HCT116 (cell line): ENCODE results near the gene LMOD3. TPM values are rescaled to one million over a fixed set of nuclear protein-coding genes. Genes with fewer than 3 reads are reported as not detected.

Experiments
- ATAC-seq: fragments of 200-7000 bp; cut with Tn5 transposase; 2 replicates; pipeline ENCODE4 v1.9.1; 2020; ENCODE audit warnings: mild to moderate bottlenecking, moderate library complexity
- BruUV-seq: library from RNA; stranded (reverse); fragments of 400-500 nt; replicated peaks from 2 replicates; lab custom pipeline; 2021; lab: Mats Ljungman, UMichigan
- CTCF ChIA-PET: fragments of 300-600 bp; sonication (Branson Sonifier 250); formaldehyde crosslinking; loops from one replicate; lab custom pipeline; 2021; ENCODE audit warnings: antibody characterized with exemption; lab: Charles Lee
- POLR2A ChIA-PET: fragments of 300-600, 350-600 bp; sonication (Branson Sonifier 250); formaldehyde crosslinking; loops from one replicate; lab custom pipeline; 2021; ENCODE audit warnings: antibody characterized with exemption; lab: Charles Lee
- RAD21 ChIA-PET, 2 experiments: fragments of 300-600 bp; sonication (Branson Sonifier 250); formaldehyde crosslinking; loops; one replicate each; lab custom pipeline; 2023; ENCODE audit warnings: low total read pairs in 2 of 2; ENCODE audit not compliant: uncharacterized antibody in 2 of 2, unreplicated experiment in 2 of 2, low non-redundant PET in 1 of 2; lab: Charles Lee
- DNase-seq: peaks from one replicate; pipeline ENCODE4 v3.0.0-alpha.2; 2010; ENCODE audit warnings: low read depth, low spot score
- H2AFZ ChIP-seq: fragments of 200-600 bp; shearing (Covaris generic), sonication (generic); 2 replicates; pipeline ENCODE4 v1.6.1; 2017; ENCODE audit warnings: low read depth, mixed run types, mixed read lengths, antibody characterized with exemption, low read length; ENCODE audit not compliant: poor library complexity, severe bottlenecking
- H3K27ac ChIP-seq: 2 replicates; pipeline ENCODE4 v1.5.1; 2012; ENCODE audit warnings: low read depth, low read length
- H3K27me3 ChIP-seq: fragments of 200-600 bp; sonication (generic); 2 replicates; pipeline ENCODE4 v1.6.1; 2016; ENCODE audit warnings: mixed run types, low read length, mixed read lengths; ENCODE audit not compliant: insufficient read depth
- H3K36me3 ChIP-seq, 2 experiments: fragments of 200-500 bp in 1 of 2; fragments of 200-600 bp in 1 of 2; sonication (Bioruptor generic) in 1 of 2; sonication (generic) in 1 of 2; 2 replicates each; pipeline versions ENCODE4 v1.5.1 to v1.6.1; 2014 to 2016; ENCODE audit warnings: low read length in 2 of 2, inconsistent platforms in 1 of 2, mixed read lengths in 1 of 2, mixed run types in 1 of 2; ENCODE audit not compliant: insufficient read depth in 2 of 2, control insufficient read depth in 1 of 2
- H3K4me1 ChIP-seq, 2 experiments: fragments of 200-600 bp in 1 of 2; sonication (generic) in 1 of 2; 2 replicates each; pipeline versions ENCODE4 v1.5.1 to v1.6.1; 2012 to 2017; ENCODE audit warnings: low read length in 2 of 2, inconsistent platforms in 1 of 2, mild to moderate bottlenecking in 1 of 2, mixed read lengths in 1 of 2, mixed run types in 1 of 2, moderate library complexity in 1 of 2; ENCODE audit not compliant: insufficient read depth in 2 of 2, control insufficient read depth in 1 of 2
- H3K4me2 ChIP-seq: fragments of 200-600 bp; sonication (generic); 2 replicates; pipeline ENCODE4 v1.6.1; 2017; ENCODE audit warnings: mixed run types, low read length, mixed read lengths
- H3K4me3 ChIP-seq, 2 experiments: fragments of 200-600 bp in 1 of 2; sonication (generic) in 1 of 2; replicated peaks in 1 of 2; 2 replicates each; pipeline ENCODE4 v1.5.1; 2011 to 2016; ENCODE audit warnings: low read length in 2 of 2, control low read depth in 1 of 2, low read depth in 1 of 2, mild to moderate bottlenecking in 1 of 2, mixed read lengths in 1 of 2, mixed run types in 1 of 2
- H3K79me2 ChIP-seq: fragments of 200-600 bp; sonication (generic); 2 replicates; pipeline ENCODE4 v1.6.1; 2017; ENCODE audit warnings: mild to moderate bottlenecking, mixed run types, low read length, moderate library complexity, mixed read lengths; ENCODE audit not compliant: insufficient read depth
- H3K9ac ChIP-seq: fragments of 200-600 bp; sonication (generic); 2 replicates; pipeline ENCODE4 v1.6.1; 2016; ENCODE audit warnings: low read length, mixed read lengths
- H3K9me2 ChIP-seq: fragments of 200-600 bp; sonication (generic), shearing (Covaris generic); 2 replicates; pipeline ENCODE4 v1.6.1; 2017; ENCODE audit warnings: mixed run types, mild to moderate bottlenecking, moderate library complexity; ENCODE audit not compliant: insufficient read depth
- H3K9me3 ChIP-seq, 2 experiments: fragments of 200-500 bp in 1 of 2; fragments of 200-600 bp in 1 of 2; sonication (Bioruptor generic) in 1 of 2; sonication (generic) in 1 of 2; 2 replicates each; pipeline ENCODE4 v1.6.1; 2014 to 2017; ENCODE audit warnings: low read length in 2 of 2, mixed read lengths in 2 of 2, inconsistent platforms in 1 of 2, low read depth in 1 of 2, mild to moderate bottlenecking in 1 of 2, mixed run types in 1 of 2, moderate library complexity in 1 of 2; ENCODE audit not compliant: control insufficient read depth in 1 of 2, insufficient read depth in 1 of 2
- H4K20me1 ChIP-seq: fragments of 200-600 bp; sonication (generic), shearing (Covaris generic); 2 replicates; pipeline ENCODE4 v1.6.1; 2017; ENCODE audit warnings: mixed run types, mild to moderate bottlenecking, moderate library complexity; ENCODE audit not compliant: insufficient read depth
- CBX3 ChIP-seq: IDR thresholded peaks from 2 replicates; pipeline ENCODE4 v1.6.1; 2012; ENCODE audit warnings: low read depth
- CEBPB ChIP-seq: IDR thresholded peaks from 2 replicates; pipeline ENCODE4 v1.6.1; 2012; ENCODE audit warnings: low read depth
- EGR1 ChIP-seq: IDR thresholded peaks from 2 replicates; pipeline ENCODE4 v1.6.1; 2012; ENCODE audit warnings: low read depth
- ELF1 ChIP-seq: IDR thresholded peaks from 2 replicates; pipeline ENCODE4 v1.6.1; 2012; ENCODE audit warnings: low read depth, borderline replicate concordance
- EZH2 ChIP-seq: fragments of 200-600 bp; sonication (generic); IDR thresholded peaks from 2 replicates; pipeline ENCODE4 v1.6.1; 2017; ENCODE audit warnings: antibody characterized with exemption, mixed run types
- EZH2phosphoT487 ChIP-seq: fragments of 200-600 bp; IDR thresholded peaks from 2 replicates; pipeline ENCODE4 v1.6.1; 2018; ENCODE audit warnings: antibody characterized with exemption, borderline replicate concordance
- FOSL1 ChIP-seq: IDR thresholded peaks from 2 replicates; pipeline ENCODE4 v1.6.1; 2012; ENCODE audit warnings: low read depth
- JUND ChIP-seq: IDR thresholded peaks from 2 replicates; pipeline ENCODE4 v1.6.1; 2012
- POLR2A ChIP-seq: IDR thresholded peaks from 2 replicates; pipeline ENCODE4 v1.7.0; 2011; ENCODE audit warnings: borderline replicate concordance; ENCODE audit not compliant: insufficient read depth, insufficient read length; ENCODE audit errors: extremely low read depth
- POLR2AphosphoS5 ChIP-seq: IDR thresholded peaks from 2 replicates; pipeline ENCODE4 v1.6.1; 2011; ENCODE audit warnings: mild to moderate bottlenecking, low read depth, low read length, moderate library complexity
- RAD21 ChIP-seq: IDR thresholded peaks from 2 replicates; pipeline ENCODE4 v1.6.1; 2012; ENCODE audit warnings: low read depth, mild to moderate bottlenecking
- SIN3A ChIP-seq: IDR thresholded peaks from 2 replicates; pipeline ENCODE4 v1.6.1; 2012; ENCODE audit warnings: low read depth
- SP1 ChIP-seq: IDR thresholded peaks from 2 replicates; pipeline ENCODE4 v1.6.1; 2012; ENCODE audit warnings: low read depth
- SRF ChIP-seq: IDR thresholded peaks from 2 replicates; pipeline ENCODE4 v1.6.1; 2012; ENCODE audit warnings: low read depth
- TCF7L2 ChIP-seq: IDR thresholded peaks from 2 replicates; pipeline ENCODE4 v1.7.0; 2011; ENCODE audit warnings: borderline replicate concordance, inconsistent platforms; ENCODE audit not compliant: insufficient read depth, insufficient read length; ENCODE audit errors: extremely low read depth
- YY1 ChIP-seq: IDR thresholded peaks from 2 replicates; pipeline ENCODE4 v1.6.1; 2011; ENCODE audit warnings: low read length, low read depth, moderate library complexity, mild to moderate bottlenecking; ENCODE audit not compliant: insufficient replicate concordance; ENCODE audit errors: extremely low read depth
- ZFX ChIP-seq: fragments of 450-650 bp; IDR thresholded peaks from 2 replicates; pipeline ENCODE4 v1.6.1; 2017
- ZNF274 ChIP-seq: fragments of 200-500 bp; sonication (Bioruptor generic); IDR thresholded peaks from 2 replicates; pipeline ENCODE4 v1.6.1; 2014; ENCODE audit warnings: mild to moderate bottlenecking, low read depth, low read length, inconsistent platforms
- intact Hi-C: fragments of 100-400 bp; cut with micrococcal nuclease; formaldehyde crosslinking; loops from 2 replicates; pipeline ENCODE4 v1.10.0; 2022
- total RNA-seq: library from RNA; stranded (reverse); gene quantifications from one replicate; pipeline ENCODE4 v1.2.1, GENCODE V29; 2021; ENCODE audit not compliant: unreplicated experiment
- TF ChIP-seq, protein P1 (sequence below): IDR thresholded peaks from 2 replicates; pipeline ENCODE4 v1.6.1; 2012
- TF ChIP-seq, protein P2 (sequence below): IDR thresholded peaks from 2 replicates; pipeline ENCODE4 v1.6.1; 2011; ENCODE audit warnings: mild to moderate bottlenecking, low read length, moderate library complexity; ENCODE audit not compliant: insufficient replicate concordance; ENCODE audit errors: extremely low read depth
- TF ChIP-seq, protein P3 (sequence below), 3 experiments: fragments of 200-600 bp in 1 of 3; sonication (generic) in 1 of 3; IDR thresholded peaks in 2 of 3; conservative IDR thresholded peaks in 1 of 3; 2 replicates each; pipeline ENCODE4 v1.5.1; 2012 to 2017; ENCODE audit warnings: low read depth in 2 of 3, low read length in 2 of 3, antibody characterized with exemption in 1 of 3, borderline replicate concordance in 1 of 3, control low read depth in 1 of 3, mild to moderate bottlenecking in 1 of 3, mixed read lengths in 1 of 3, mixed run types in 1 of 3, moderate library complexity in 1 of 3; ENCODE audit not compliant: insufficient read depth in 1 of 3
- TF ChIP-seq, protein P4 (sequence below): IDR thresholded peaks from 2 replicates; pipeline ENCODE4 v1.6.1; 2012

The LMOD3 gene
- total RNA-seq, 1 experiment from 2014 or later: not detected

DNA sequence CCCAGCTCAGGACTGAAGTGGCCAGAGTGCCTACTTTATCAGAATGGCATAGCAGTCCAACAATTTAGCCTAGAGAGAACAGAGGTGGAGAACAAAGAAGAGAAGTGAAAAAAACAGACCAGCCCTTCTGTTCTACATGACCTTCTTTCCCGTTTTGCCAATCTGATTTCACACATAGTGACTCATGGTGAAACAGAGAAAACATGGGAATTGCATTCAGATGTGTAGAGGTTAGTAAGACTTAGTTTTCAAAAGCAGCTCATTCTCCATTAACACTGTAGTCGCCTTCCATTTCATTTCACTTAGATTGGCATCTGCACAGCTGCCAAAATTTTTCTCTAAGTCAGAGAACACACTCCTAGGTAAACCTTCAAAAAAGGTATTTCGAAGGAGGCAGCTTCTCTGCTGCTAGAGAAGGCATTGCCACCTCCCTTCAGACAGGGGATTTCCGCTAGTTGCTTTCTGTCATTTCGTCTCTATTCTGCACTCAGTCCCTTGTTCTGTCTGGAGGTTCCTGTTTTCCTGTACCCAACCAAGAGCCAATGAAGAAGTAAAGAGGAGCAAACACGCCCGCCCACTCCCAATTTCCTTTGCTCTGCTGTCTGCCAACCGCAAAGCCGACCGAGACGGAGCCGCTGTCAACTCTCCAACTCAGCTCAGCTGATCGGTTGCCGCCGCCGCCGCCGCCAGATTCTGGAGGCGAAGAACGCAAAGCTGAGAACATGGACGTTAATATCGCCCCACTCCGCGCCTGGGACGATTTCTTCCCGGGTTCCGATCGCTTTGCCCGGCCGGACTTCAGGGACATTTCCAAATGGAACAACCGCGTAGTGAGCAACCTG is 37.8 kb downstream of the LMOD3 start, which contains the start of gene ARL6IP5:
ARL6IP5 (plus strand) TSS at position 612 of the 842 bp plus-strand sequence; CDS start at position 723, 111 bp downstream.
- Histone ChIP-seq H3K27ac (peak within 1 kb of the TSS; percentile 70), H3K79me2 (peaks cover 40% of the 10 kb centered on the region), H3K4me2 (peak within 1 kb of the TSS; percentile 85), H3K36me3 (no peaks in the 10 kb centered on the region), H2AFZ (peak within 1 kb of the TSS; percentile 62), H4K20me1 (no peaks in the 10 kb centered on the region), H3K9ac (peak within 1 kb of the TSS; percentile 77), H3K9me2 (no peaks in the 10 kb centered on the region), H3K9me3 (no peaks in the 10 kb centered on the region), H3K4me1 (peaks cover 35 to 76% of the 10 kb centered on the region in 2 experiments), H3K4me3 (peak within 1 kb of the TSS; percentile 80 to 84), H3K27me3 (no peaks in the 10 kb centered on the region)
- ChIA-PET POLR2A (interaction anchor here (1.8 kb wide), 1 partner anchor 32 kb away, joined by 5 read pairs; no protein-coding TSS in a partner anchor), RAD21 (no interaction called here), CTCF (interaction anchor here (0.6 kb wide), 1 partner anchor 101 kb away, joined by 3 read pairs; no protein-coding TSS in a partner anchor)
- DNase-seq: peak; percentile 87
- intact Hi-C loops: no loop called here
- BruUV-seq: no TSS peak
- peak; percentile 68 for ATAC-seq
- TF ChIP-seq SRF (no peak), TCF7L2 (peak; percentile 80), EGR1 (0 out of 2 replicates have a peak, but pooled peaks have one; percentile 51), SP1 (peak; percentile 89), EZH2 (no peak), YY1 (peak; percentile 61), JUND (peak; percentile 42; the same call in 1 of the 2 replicates), FOSL1 (peak; percentile 36), ZFX (no peak), CBX3 (peak; percentile 87), ZNF274 (no peak), SIN3A (peak; percentile 95), POLR2AphosphoS5 (peak; percentile 62), ELF1 (no peak; the same call in 1 of the 2 replicates), CEBPB (peak; percentile 29; the same call in 1 of the 2 replicates), EZH2phosphoT487 (no peak), RAD21 (no peak), POLR2A (no peak)
- TF ChIP-seq, protein P1, sequence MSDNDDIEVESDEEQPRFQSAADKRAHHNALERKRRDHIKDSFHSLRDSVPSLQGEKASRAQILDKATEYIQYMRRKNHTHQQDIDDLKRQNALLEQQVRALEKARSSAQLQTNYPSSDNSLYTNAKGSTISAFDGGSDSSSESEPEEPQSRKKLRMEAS: peak; percentile 82
- TF ChIP-seq, protein P2, sequence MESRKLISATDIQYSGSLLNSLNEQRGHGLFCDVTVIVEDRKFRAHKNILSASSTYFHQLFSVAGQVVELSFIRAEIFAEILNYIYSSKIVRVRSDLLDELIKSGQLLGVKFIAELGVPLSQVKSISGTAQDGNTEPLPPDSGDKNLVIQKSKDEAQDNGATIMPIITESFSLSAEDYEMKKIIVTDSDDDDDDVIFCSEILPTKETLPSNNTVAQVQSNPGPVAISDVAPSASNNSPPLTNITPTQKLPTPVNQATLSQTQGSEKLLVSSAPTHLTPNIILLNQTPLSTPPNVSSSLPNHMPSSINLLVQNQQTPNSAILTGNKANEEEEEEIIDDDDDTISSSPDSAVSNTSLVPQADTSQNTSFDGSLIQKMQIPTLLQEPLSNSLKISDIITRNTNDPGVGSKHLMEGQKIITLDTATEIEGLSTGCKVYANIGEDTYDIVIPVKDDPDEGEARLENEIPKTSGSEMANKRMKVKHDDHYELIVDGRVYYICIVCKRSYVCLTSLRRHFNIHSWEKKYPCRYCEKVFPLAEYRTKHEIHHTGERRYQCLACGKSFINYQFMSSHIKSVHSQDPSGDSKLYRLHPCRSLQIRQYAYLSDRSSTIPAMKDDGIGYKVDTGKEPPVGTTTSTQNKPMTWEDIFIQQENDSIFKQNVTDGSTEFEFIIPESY: no peak
- TF ChIP-seq, protein P3, sequence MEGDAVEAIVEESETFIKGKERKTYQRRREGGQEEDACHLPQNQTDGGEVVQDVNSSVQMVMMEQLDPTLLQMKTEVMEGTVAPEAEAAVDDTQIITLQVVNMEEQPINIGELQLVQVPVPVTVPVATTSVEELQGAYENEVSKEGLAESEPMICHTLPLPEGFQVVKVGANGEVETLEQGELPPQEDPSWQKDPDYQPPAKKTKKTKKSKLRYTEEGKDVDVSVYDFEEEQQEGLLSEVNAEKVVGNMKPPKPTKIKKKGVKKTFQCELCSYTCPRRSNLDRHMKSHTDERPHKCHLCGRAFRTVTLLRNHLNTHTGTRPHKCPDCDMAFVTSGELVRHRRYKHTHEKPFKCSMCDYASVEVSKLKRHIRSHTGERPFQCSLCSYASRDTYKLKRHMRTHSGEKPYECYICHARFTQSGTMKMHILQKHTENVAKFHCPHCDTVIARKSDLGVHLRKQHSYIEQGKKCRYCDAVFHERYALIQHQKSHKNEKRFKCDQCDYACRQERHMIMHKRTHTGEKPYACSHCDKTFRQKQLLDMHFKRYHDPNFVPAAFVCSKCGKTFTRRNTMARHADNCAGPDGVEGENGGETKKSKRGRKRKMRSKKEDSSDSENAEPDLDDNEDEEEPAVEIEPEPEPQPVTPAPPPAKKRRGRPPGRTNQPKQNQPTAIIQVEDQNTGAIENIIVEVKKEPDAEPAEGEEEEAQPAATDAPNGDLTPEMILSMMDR (IDR thresholded peaks at IDR 0.05 in 2 of 3, conservative IDR thresholded peaks at IDR 0.05 in 1 of 3; ENCODE audit: borderline replicate concordance in 1 of 3, insufficient read depth in 1 of 3, low read depth in 2 of 3, low read length in 2 of 3): no peak
- TF ChIP-seq, protein P4, sequence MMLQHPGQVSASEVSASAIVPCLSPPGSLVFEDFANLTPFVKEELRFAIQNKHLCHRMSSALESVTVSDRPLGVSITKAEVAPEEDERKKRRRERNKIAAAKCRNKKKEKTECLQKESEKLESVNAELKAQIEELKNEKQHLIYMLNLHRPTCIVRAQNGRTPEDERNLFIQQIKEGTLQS: no peak
